ENCODE results near the gene RPUSD3.

- TF ChIP-seq EZH2 (IDR thresholded peaks at IDR 0.05; ENCODE audit: borderline replicate concordance, low read length) (no peak), CTCF (conservative IDR thresholded peaks at IDR 0.05 in 1 of 2, IDR thresholded peaks at IDR 0.05 in 1 of 2; ENCODE audit: extremely low read depth in 1 of 2, insufficient read depth in 1 of 2, low read depth in 1 of 2, low read length in 2 of 2) (no peak)
These were observed 33.2 kb upstream of the RPUSD3 start for GRCh38 chr3:9876991-9877390.
